ENCODE results near the gene MYEOV. TPM values are rescaled to one million over a fixed set of nuclear protein-coding genes. Genes with fewer than 3 reads are reported as not detected.

The MYEOV gene
- total and polyA plus RNA-seq, 9 of the 15 experiments (the other 6 are each of a cell fraction or from before 2014, with no cell fraction given): 10.2 to 133 (median 32.2) TPM

DNA sequence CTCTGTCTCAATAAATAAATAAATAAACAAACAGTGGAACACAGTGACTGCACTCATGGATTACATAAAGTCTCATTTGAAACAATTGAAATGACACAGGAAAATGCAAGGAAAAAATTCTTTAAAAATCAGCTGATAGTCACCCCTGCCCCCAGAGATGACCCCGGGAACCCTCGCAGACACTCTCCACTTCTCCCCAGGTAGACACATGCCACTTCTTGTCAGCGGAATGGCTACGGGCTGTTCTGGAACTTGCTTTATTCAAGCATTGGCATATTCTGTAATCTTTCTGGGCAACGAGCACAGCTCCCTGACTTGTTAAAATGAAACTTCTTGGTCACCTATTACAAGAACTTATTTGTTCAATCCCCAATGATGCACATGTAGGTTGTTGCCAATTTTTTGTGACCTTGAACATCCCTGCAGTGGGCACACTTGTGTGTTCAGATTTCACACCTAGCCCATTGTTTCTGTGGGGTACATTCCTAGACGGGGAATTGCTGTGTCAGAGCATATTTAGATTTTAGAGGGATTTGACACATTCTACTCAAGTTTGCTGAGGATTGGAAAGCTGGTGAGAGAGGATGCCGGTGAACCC lies 32.8 kb downstream of the MYEOV start:
- in situ Hi-C loops (cut with MboI): no loop called here
- Histone ChIP-seq H3K9me3 (replicated peaks; ENCODE audit: control insufficient read depth, insufficient read depth, low read depth, low read length) (no peaks in the 10 kb centered on the region; the same call in 1 of the 2 replicates), H2AFZ (ENCODE audit: low read depth, low read length) (no peak overlapping the region), H3K27me3 (ENCODE audit: control insufficient read depth in 2 of 2, insufficient read depth in 2 of 2, low read length in 2 of 2) (no peaks in the 10 kb centered on the region), H3K4me2 (ENCODE audit: insufficient read depth, low read length) (no peak overlapping the region), H3K9me1 (ENCODE audit: control insufficient read depth, insufficient read depth, low read length) (no peaks in the 10 kb centered on the region), H3K4me3 (no peak overlapping the region), H3K36me3 (ENCODE audit: control insufficient read depth, insufficient read depth, low read length) (no peaks in the 10 kb centered on the region), H3K9ac (ENCODE audit: insufficient read depth in 1 of 2, low read depth in 2 of 2, low read length in 2 of 2) (no peak overlapping the region), H3K27ac (ENCODE audit: extremely low read depth, low read depth, low read length) (no peak overlapping the region), H3K4me1 (replicated peaks in 1 of 2; ENCODE audit: control insufficient read depth in 2 of 2, insufficient read depth in 2 of 2, low read length in 2 of 2) (peaks cover 0 to 3% of the 10 kb centered on the region in 2 experiments; a peak in 2 of 5 replicates), H3K79me2 (ENCODE audit: control insufficient read depth, insufficient read depth, low read length) (peaks cover 29% of the 10 kb centered on the region), H4K20me1 (replicated peaks; ENCODE audit: control insufficient read depth, insufficient read depth, low read length) (no peaks in the 10 kb centered on the region)
- ATAC-seq (no peak), DNase-seq (ENCODE audit: extremely low read depth in 1 of 4, low spot score in 3 of 4) (no peak), FAIRE-seq (no peak)
- BruUV-seq (replicated peaks): no TSS peak
- POLR2A ChIA-PET: interaction anchor here (0.7 to 1.1 kb wide), 2 partner anchors 10 to 22 kb away, joined by 3 read pairs; no protein-coding TSS in a partner anchor
- CTCF ChIA-PET (ENCODE audit: low intra/inter-chr PET ratio): no interaction called here
- 87% methylated on average over 7 of the region's 7 CpGs for WGBS (ENCODE audit: insufficient coverage, low coverage, missing lambda C conversion rate)
- intact Hi-C loops (cut with micrococcal nuclease): no loop called here
- TF ChIP-seq ZNF232 (CRISPR knock-in tag; IDR thresholded peaks at IDR 0.05) (no peak), BCOR (IDR thresholded peaks at IDR 0.05) (no peak), ZNF311 (CRISPR knock-in tag; IDR thresholded peaks at IDR 0.05) (no peak), MYC (IDR thresholded peaks at IDR 0.05; ENCODE audit: low read depth, low read length) (no peak), MYC (CRISPR knock-in tag; IDR thresholded peaks at IDR 0.05; ENCODE audit: borderline replicate concordance, low read depth) (no peak), ZNF766 (CRISPR knock-in tag; conservative IDR thresholded peaks at IDR 0.05) (no peak), PHB (CRISPR knock-in tag; IDR thresholded peaks at IDR 0.05) (no peak), TBL1XR1 (IDR thresholded peaks at IDR 0.05; ENCODE audit: low read length in 2 of 2) (no peak), KLF10 (CRISPR knock-in tag; IDR thresholded peaks at IDR 0.05) (no peak)
- TF ChIP-seq, protein P1, sequence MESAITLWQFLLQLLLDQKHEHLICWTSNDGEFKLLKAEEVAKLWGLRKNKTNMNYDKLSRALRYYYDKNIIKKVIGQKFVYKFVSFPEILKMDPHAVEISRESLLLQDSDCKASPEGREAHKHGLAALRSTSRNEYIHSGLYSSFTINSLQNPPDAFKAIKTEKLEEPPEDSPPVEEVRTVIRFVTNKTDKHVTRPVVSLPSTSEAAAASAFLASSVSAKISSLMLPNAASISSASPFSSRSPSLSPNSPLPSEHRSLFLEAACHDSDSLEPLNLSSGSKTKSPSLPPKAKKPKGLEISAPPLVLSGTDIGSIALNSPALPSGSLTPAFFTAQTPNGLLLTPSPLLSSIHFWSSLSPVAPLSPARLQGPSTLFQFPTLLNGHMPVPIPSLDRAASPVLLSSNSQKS (CRISPR knock-in tag; IDR thresholded peaks at IDR 0.05): no peak
- TF ChIP-seq, protein P2, sequence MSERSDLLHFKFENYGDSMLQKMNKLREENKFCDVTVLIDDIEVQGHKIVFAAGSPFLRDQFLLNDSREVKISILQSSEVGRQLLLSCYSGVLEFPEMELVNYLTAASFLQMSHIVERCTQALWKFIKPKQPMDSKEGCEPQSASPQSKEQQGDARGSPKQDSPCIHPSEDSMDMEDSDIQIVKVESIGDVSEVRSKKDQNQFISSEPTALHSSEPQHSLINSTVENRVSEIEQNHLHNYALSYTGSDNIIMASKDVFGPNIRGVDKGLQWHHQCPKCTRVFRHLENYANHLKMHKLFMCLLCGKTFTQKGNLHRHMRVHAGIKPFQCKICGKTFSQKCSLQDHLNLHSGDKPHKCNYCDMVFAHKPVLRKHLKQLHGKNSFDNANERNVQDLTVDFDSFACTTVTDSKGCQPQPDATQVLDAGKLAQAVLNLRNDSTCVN (CRISPR knock-in tag; IDR thresholded peaks at IDR 0.05): no peak
- TF ChIP-seq, protein P3, sequence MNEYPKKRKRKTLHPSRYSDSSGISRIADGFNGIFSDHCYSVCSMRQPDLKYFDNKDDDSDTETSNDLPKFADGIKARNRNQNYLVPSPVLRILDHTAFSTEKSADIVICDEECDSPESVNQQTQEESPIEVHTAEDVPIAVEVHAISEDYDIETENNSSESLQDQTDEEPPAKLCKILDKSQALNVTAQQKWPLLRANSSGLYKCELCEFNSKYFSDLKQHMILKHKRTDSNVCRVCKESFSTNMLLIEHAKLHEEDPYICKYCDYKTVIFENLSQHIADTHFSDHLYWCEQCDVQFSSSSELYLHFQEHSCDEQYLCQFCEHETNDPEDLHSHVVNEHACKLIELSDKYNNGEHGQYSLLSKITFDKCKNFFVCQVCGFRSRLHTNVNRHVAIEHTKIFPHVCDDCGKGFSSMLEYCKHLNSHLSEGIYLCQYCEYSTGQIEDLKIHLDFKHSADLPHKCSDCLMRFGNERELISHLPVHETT (CRISPR knock-in tag; conservative IDR thresholded peaks at IDR 0.05 in 1 of 2, IDR thresholded peaks at IDR 0.05 in 1 of 2): no peak
- TF ChIP-seq, protein P4, sequence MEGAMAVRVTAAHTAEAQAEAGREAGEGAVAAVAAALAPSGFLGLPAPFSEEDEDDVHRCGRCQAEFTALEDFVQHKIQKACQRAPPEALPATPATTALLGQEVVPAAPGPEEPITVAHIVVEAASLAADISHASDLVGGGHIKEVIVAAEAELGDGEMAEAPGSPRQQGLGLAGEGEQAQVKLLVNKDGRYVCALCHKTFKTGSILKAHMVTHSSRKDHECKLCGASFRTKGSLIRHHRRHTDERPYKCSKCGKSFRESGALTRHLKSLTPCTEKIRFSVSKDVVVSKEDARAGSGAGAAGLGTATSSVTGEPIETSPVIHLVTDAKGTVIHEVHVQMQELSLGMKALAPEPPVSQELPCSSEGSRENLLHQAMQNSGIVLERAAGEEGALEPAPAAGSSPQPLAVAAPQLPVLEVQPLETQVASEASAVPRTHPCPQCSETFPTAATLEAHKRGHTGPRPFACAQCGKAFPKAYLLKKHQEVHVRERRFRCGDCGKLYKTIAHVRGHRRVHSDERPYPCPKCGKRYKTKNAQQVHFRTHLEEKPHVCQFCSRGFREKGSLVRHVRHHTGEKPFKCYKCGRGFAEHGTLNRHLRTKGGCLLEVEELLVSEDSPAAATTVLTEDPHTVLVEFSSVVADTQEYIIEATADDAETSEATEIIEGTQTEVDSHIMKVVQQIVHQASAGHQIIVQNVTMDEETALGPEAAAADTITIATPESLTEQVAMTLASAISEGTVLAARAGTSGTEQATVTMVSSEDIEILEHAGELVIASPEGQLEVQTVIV (CRISPR knock-in tag; IDR thresholded peaks at IDR 0.05; ENCODE audit: borderline replicate concordance): no peak

Data from K562 (cell line).